ENCODE data around the gene ITGA11.
"Not testable (repeated sequence)": the region's sequence is repeated elsewhere in the genome, so short reads cannot be mapped to it uniquely, and the experiment has no call there.

ITGA11 gene

DNA sequence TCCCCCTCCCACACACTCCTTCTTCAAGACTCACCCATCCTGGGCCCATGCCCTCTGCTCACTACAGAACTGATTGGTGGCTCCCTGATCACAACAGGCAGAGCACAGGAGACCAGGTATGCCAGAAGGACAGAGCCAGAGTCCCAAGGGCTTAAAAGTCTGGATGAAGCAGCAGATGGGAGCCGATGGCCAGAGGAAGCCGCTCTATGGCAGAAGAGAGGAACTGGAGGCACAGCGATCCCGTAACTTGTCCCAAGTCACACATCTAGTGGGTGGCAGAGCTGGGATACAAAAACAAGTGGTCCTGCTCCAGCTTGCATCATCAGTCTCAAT, 20.7 kb downstream of the ITGA11 start:
- DNase-seq (ENCODE audit: low spot score) = no peak

DNA sequence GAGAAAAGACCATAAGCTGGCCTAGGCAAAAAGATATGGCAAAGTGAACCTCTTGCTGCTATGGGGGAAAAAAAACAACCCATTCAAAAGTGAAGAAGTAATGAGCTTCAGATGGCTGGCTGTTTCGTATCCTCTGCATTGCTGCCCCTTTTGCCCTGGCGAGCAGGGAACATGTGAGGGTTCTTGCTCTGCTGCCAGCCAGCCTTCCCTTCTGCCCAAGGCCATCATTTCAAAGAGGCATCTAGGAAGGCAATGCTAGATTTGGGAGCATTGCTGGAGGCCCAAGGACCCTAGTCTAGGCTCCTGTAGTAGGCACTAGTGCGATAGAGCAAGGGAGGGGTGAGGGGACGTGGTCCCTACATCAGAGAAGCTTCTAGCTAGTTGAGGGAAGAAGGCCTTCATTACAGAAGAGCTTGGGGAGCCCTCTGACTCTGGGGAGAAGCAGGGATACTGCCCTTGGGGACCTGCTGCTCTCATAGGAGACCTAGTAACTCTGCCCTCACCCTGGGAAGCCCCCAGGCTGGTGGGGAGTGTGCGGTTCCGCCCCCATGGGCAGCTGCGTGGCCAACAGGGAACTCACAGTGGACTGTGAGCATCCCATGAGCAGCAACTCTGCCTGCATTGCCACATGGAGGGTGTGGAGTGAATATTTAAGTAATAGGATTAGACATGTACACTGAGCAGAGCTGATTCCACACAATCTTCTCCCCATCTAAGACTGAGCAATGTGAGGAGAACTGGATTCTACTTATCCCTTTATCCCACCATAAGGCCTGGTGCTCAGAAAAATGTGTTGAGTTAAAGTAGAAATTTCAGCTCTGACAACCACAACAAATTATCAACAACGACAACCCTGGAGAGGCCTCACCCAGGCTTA, 21.3 kb downstream of the ITGA11 start:
- DNase-seq (ENCODE audit: low spot score) = no peak

DNA sequence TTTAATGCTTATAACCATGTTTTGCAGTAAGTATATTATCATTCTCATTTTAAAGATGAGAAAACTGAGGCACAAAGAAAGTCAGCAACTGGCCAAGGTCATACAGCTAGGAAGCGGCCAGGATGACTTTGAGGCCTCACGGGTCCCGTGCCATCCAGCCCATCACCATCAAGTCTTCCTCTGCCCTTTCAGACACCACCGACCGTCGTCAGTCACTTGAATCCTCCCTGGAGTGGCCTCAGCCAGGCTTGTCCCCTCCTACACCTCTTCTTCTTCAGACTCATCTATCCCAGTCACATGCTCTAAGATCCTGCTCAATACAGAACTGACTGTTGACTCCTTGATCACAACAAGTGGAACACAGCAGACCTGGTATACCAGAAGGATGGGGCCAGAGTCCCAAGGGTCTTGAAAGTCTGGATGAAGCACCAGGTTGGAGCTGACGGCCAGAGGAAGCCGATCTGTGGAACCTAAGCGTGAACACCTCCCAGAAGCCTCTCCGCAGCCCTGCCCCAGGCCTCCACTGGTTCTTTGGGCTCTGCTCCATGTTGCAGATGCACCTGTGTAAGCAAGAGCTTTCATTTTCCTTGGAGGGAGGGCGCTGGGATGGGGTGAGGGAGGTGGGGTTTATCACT, 22.1 kb downstream of the ITGA11 start:
- no peak for DNase-seq (ENCODE audit: low spot score)

DNA sequence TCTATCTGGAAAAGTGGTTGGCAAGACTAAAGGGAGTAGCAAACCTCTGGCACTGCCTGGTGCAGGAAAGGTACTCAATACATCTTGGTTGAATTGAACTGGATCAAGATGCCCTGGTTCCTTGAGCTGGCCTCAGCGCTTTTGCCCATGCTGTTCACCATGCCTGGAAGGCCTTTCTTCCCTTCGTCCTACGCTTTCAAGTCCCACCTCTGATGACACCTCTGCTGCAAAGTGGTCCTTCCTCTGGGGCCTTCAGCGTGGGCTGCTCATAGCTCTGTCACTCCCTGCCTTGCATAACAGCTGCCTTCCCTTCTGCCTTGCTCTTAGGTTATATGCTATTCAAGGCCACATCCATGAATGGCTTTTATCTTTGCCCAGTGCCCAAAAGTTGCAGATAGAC, 23.0 kb downstream of the ITGA11 start:
- DNase-seq (ENCODE audit: low spot score) = no peak

DNA sequence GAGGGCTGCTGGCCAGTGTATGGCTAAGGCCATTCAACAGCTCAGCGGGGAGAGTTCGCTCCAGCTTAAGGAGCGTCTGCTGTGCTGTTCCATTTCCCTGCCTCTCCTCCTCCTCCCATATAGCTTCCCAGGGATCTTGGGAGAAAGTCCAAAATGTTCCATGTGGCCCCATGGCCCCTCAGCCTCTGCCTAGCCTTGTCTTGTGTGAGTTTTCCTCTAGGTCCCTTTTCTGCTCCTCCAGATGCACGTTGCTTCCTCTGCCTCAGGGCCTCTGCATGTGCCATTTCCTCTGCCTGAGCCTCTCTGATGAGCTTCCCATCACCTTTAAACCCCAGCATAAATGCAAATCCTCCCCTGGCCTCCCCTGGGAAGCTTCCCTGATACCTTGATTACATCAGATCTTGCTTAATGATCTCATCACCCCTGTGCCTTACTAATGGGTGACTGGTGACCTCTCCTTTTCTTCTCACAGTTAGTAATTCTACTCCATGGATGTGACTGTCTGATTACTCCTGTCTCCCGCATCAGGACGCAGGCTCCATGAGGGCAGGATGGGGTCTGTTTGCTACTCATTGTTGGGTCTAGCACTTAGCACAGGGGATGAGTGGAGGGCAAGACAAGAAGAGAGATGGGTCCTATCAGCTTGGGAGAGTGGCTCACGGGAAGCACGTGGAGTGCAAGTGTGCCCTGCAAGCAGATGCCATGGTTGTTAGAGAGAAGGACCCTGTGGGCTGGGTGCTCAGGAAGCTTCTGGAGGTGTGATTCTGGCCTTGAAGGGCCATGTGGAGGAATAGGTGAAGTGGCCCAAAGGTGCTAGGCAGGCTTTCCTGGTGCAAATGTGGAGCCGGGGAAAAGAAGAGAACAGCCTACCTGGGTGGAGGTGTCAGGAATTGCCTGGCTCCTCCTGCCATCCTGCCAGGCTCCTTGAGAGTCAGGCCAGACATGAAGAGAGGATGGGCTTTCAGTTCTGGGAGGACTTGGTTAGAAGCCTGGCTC, 23.8 kb downstream of the ITGA11 start:
- no peak for DNase-seq (ENCODE audit: low spot score)

DNA sequence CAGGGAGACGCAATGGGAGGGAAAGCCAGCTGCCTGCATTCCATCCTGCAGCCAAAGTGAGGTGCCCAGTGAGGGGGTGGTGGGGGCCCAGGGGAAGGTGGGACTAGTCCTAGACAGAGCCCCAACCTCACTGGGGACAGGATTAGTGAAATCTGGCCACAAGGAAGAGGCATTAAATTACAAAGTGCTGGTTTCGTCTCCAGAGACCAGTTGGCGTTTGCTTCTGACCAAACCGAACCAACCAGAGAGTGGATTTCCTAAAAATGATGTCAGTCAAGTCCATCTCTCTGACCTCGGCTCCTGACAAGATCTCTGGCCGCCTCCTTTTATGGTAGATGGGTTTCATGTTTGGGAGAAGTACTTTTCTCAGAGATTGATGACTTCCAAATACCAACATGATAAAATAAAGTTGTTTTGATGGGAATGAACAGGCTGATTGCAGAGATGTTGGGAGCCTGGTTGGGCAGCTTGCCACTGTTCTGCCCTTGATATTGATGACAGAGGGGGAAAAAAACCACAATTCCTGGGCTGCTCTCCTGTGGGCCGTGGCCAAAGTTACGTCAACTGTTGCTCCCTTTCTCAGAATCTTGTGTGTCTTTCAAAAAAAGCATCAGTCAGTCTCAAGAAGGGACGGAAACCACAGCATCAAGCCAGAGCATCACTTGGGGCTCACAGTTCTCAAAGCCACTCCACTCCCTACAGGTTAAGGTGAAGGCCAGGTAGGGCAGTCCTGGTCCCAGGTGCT, 24.6 kb downstream of the ITGA11 start:
- no peak for DNase-seq (ENCODE audit: low spot score)

DNA sequence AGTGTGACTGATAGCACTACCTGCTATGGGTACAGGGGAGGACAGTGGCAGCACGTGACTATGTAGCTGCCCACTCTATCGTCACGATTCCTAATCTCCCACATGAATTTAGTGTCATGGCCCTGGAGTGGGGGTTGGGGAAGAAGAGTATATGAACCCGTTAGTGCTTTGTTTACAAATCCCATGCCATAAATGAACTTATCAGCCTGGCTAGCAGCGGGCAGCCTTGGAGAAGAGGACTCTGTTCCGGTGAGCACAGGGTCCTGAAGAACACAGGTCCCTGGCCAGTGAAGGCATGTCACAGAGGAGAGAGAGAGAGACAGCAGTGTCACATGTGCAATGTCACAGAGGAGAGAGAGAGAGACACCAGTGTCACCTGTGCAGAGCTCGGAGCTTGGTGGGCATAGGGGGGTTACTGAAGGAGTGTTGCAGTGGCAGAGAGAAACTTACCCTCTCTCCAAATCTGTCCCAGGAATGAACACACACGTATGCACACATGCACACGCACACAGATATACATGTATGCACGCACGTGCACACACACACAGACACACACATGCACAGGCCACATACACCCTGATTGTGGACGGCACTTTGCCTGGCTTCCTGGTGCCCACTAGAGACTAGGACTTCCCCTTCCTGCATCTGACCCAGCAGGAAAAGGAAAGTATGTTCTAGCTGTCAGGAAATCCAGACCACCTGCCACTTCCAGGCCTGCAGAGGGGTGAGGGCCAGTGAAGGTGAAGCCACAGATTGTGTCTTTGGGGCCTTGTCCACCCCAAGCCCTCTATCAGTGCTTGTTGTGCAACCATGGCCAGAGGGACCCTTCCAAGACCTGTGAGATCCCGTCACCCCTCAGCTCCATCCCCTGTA, 26.3 kb downstream of the ITGA11 start:
- no peak for DNase-seq (ENCODE audit: low spot score)

DNA sequence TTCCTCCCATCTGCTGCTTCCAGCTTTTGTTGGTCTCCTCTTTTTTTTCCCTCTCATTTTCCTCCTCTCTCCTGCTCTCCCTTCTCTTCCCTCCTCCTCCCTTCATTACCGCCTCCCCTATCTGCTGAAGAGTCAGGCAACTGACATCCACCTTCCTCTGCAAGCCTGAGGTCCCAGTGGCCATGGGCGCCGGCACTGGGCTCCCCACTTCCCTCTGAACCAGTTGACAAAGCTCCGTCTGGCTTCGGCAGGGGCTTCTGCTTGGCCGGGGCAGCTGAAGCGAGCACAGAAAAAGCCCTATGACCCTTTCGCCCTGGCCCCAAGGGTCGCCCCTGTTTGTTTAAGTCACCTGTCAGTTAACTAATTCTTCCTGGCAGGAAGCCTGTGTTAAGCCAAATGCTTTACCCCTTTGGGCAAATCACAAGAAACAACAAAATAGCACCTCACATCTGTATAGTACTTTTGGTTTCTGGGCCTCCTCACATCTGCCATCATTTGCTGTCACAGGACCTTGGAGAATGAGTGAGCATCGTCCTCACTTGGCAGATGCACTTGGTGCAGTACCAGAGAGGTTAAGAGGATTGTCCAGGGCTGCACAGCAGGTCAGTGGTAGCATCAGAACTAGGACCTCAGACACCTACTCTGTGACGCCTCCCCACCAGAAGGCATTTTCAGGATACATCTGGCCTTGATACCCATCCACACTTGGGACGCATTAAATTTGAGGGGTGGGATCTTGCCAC, 27.7 kb downstream of the ITGA11 start:
- no peak for DNase-seq (ENCODE audit: low spot score)

DNA sequence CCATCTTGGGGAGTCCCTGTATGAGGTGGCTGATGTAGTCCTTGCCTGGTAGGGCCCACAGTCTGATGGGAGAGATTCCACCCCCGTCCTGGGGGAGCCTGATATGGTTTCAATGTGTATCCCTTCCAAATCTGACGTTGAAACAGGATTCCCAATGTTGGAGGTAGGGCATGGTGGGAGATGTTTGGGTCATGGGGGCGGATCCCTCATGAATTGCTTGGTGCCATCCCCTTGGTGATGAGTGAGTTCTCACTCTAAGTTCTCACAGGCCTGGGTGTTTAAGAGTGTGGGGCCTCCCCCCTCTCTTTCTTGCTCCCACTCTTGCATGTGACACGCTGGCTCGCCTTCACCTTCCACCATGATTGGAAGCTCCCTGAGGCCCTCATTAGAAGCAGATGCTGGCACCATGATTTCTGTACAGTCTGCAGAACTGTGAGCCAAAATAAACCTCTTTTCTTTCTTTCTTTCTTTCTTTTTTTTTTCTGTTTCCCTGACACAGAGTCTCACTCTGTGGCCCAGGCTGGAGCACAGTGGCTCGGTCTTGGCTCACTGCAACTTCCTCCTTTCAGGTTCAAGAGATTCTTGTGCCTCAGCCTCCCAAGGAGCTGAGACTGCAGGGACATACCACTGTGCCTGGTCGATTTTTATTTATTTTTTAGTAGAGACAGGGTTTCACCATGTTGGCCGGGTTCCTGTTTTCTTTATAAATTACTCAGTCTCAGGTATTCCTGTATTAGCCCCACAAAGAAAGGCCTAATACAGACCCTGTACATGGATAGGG, 28.6 kb downstream of the ITGA11 start:
- no peak for DNase-seq (ENCODE audit: low spot score)

DNA sequence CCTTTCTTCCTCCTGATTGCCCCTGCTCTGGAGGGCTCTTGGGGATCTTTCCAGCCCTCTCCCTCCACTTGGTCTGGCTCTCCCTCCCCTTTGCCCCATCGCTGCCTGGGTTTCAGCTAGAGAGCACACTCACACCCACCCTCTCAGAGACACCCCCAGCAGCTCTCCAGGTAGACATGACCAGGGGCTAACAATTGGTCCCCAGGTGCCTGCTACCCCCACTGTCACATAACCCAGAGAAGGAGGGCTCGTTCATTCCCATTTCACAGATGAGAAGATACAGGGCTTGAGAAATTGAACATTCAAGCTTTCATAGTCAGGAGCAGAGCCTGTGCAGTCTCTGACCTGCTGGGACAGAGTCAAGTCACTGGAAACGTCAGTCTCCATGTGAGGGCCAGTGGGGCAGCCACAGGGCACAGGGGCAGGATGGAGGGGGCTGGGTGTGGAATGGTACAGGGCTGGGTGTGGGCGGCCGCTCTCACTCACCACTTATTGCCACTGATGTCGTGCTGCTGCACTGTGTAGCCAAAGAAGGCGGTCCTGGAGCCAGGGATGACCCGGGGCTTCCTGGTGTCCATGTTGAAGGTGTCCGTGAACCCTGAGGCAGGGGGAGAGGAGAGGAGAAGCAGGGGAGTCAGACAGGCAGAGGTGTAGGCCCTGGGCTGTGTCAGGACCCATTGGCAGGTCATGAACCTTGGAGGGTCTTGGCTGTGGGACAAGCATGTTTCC, 29.4 kb downstream of the ITGA11 start:
- no peak for DNase-seq (ENCODE audit: low spot score)

DNA sequence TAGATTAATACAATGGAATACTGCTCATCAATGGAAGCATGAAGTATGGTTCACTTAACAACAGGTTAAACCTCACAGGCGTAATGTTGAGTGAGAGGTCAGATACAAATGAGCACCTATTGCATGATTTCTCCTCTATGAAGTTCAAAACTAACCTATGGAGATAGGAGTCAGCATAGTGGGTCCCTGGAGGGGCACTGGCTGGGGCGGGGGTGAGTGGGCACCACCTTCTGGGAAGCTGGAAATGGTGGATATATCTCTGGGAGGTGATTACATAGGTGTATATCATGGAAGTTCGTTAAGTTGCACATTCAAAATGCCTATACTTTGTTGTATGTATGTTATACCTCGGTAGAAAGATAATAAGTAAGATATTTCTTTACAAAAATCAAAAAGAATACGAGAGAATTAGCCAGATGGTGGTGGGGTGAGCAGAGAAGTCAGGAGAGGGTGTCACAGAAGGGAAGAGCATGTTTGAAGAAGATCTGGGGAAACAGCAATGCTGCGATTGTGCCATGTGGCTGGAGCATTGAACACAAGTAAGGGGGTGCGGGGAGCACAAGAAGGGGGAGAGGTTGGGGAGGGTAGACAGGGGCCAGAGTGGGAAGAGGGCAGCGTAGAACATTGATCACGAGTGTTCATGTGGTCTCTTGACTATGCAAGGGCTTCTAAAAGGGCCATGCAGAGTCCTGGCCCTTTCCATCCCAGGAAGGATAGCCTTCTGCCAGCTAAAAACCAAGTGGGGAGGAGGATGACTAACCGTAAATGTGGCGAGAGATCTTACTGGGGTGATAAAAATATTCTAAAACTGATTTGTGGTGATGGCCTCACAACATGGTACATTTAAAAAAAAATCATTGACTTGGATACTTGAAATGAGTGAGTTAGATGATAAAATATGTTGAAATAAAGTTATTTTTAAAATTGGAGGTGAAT, 30.2 kb downstream of the ITGA11 start:
- no peak for DNase-seq (ENCODE audit: low spot score)

DNA sequence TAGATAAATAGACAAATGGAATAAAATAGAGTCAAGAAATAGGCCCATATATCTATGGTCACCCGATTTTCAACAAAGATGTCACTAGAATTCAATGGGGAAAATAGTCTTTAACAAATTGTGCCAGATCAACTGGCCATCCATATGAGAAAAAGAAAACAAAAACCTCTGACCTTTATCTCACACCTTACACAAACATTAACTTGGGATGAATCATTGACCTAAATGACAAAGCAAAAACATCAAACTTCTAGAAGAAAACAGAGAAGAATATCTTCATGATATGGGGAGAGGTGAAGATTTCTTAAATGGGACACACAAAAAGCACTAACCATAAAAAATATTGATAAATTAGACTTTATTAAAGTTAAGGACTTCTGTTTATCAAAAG, 31.9 kb downstream of the ITGA11 start:
- DNase-seq (ENCODE audit: low spot score) = no peak

DNA sequence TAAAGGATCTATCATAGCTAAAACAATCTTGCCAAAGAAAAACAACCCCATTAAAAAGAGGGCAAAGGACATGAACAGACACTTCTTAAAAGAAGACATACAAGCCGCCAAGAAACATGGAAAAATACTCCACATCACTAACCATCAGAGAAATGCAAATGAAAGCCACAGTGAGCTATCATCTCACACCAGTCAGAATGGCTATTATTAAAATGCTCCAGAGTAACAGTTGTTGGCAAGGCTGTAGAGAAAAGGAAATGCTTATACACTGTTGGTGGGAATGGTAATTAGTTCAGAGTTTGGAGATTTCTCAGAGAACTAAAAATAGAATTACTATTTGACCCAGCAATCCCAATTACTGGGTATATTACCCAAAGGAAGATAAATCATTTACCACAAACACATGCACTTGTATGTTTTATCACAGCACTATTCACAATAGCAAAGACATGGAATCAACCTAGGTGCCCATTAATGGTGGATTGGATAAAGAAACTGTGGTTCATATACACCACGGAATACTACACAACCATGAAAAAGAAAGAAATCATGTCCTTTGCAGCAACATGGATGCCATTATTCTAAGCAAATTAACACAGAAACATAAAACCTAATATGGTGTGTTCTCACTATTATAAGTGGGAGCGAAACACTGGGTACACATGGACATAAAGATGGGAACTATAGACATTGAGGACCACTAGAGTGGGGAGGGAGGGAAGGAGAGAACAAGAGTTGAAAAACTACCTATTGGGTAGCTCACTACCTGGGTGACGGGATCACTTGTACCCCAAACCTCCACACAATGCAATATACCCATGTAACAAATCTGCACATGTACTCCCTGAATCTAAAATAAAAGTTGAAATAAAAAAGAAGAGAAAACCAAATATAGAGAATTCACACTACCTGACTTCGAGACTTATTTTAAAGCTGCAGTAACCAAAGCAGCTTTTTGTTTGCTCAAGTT, 32.6 kb downstream of the ITGA11 start:
- no peak for DNase-seq (ENCODE audit: low spot score)

DNA sequence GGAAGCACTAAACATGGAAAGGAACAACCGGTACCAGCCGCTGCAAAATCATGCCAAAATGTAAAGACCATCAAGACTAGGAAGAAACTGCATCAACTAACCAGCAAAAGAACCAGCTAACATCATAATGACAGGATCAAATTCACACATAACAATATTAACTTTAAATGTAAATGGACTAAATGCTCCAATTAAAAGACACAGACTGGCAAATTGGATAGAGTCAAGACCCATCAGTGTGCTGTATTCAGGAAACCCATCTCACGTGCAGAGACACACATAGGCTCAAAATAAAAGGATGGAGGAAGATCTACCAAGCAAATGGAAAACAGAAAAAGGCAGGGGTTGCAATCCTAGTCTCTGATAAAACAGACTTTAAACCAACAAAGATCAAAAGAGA, 34.0 kb downstream of the ITGA11 start:
- DNase-seq (ENCODE audit: low spot score) = not testable (repeated sequence)

DNA sequence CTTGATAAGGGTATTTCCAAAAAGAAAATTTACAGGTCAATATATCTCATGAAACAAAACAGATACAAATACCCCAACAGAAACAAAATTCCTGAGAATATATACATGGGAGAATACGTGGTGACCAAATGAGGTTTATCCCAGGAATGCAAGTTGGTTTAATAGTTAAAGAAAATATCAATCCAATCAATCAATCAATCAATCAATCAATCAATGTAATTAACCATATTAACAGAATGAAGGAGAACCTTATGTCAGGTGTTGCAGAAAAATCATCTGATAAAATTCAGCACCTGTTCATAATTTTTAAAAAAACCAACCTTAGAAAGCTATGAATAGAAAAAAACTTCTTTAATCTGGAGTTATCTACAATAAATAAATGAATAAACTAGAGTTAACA, 35.9 kb downstream of the ITGA11 start:
- no peak for DNase-seq (ENCODE audit: low spot score)

DNA sequence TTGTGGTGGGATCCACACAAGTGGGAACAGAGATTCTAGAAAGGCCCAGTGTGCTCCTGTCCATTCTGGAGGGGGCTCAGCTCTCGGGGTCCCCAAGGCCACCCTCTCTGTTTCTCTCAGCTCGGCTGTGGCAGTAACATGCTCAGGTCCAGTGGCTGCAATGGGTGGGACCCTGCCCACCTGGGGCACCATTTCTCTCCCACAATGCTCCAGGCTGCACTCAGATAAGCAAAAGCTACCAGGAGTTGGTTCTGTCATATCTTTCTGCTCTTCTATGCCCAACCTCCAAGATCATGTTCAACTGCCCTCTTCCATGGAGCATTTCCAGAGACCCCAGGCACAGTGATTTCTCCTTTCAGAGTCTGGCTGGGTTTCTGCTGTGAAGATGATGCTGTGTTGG, 40.8 kb downstream of the ITGA11 start:
- no peak for DNase-seq (ENCODE audit: low spot score)
